ENCODE results near the gene ROBO2. TPM values are rescaled to one million over a fixed set of nuclear protein-coding genes. Genes with fewer than 3 reads are reported as not detected.

The ROBO2 gene
- total and polyA plus RNA-seq, 10 donors, result 0.41 to 14.8 (median 5.2) TPM

DNA sequence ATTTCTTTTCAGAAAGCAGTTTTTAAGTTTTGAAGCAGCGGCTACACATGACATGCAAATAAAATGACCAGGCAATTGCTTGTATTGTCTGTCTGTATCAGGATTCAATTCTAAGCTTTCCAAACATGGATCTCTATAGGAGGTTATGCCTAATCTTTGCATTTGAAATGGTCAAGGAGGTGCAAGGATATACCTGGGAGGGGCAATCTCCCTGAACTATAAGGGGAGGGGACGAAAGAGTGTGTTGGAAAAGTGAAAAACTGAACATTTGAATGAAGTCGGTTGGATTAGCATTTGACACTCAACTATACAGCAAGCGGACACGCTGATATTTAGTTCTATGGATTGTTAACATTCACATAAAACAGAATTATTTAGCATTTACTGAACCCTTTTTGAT lies 11.7 kb downstream of the ROBO2 start:
- no peak overlapping the region for H3K4me3 ChIP-seq
- DNase-seq, result no peak
- H3K27me3 ChIP-seq (replicated peaks in 1 of 7), result no peaks in the 10 kb centered on the region
- no peaks in the 10 kb centered on the region for H3K36me3 ChIP-seq
- no peak overlapping the region for H3K27ac ChIP-seq
- no peaks in the 10 kb centered on the region for H3K4me1 ChIP-seq
- WGBS, 5 donors, result 86 to 93% (median 89%) methylated on average over 5 of the region's 5 CpGs
- TF ChIP-seq POLR2AphosphoS5 (IDR thresholded peaks at IDR 0.05), result no peak
- no peak for TF ChIP-seq POLR2A (IDR thresholded peaks at IDR 0.05)
- TF ChIP-seq, protein P1, sequence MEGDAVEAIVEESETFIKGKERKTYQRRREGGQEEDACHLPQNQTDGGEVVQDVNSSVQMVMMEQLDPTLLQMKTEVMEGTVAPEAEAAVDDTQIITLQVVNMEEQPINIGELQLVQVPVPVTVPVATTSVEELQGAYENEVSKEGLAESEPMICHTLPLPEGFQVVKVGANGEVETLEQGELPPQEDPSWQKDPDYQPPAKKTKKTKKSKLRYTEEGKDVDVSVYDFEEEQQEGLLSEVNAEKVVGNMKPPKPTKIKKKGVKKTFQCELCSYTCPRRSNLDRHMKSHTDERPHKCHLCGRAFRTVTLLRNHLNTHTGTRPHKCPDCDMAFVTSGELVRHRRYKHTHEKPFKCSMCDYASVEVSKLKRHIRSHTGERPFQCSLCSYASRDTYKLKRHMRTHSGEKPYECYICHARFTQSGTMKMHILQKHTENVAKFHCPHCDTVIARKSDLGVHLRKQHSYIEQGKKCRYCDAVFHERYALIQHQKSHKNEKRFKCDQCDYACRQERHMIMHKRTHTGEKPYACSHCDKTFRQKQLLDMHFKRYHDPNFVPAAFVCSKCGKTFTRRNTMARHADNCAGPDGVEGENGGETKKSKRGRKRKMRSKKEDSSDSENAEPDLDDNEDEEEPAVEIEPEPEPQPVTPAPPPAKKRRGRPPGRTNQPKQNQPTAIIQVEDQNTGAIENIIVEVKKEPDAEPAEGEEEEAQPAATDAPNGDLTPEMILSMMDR (IDR thresholded peaks at IDR 0.05 in 8 of 11, conservative IDR thresholded peaks at IDR 0.05 in 3 of 11), result no peak
- intact Hi-C loops (cut with DNase I; ENCODE audit: low total_unique reads), result no loop called here
- H3K9me3 ChIP-seq, result peaks cover 0 to 2% (median 0%) of the 10 kb centered on the region in 8 donors

DNA sequence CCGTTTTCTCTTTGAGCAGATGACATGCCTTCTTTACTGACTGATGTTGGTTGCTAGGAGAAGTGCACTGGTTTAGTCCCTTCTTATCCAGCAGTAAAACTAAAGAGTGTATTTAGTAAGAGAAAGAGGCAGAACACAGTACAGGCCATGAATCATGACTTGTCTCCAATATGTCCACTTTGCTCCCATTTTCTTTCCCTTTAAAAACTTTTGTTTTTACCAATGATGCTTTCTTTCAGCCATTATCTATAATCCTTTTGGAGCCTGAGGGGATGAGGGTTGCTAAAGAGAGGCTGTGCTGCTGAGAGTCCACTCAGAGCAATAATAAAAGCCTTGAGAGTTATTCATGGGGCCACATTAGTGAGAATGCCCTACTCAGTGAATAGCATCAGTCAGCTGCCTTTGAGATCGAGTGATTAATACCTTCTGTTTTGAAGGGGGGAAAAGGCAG lies 12.2 kb downstream of the ROBO2 start:
- no peak for TF ChIP-seq POLR2AphosphoS5 (IDR thresholded peaks at IDR 0.05)
- TF ChIP-seq, protein P1 (IDR thresholded peaks at IDR 0.05 in 8 of 11, conservative IDR thresholded peaks at IDR 0.05 in 3 of 11), result no peak
- no peak for TF ChIP-seq POLR2A (IDR thresholded peaks at IDR 0.05)
- 81 to 88% (median 84%) methylated on average over 2 of the region's 2 CpGs for WGBS, 5 donors

DNA sequence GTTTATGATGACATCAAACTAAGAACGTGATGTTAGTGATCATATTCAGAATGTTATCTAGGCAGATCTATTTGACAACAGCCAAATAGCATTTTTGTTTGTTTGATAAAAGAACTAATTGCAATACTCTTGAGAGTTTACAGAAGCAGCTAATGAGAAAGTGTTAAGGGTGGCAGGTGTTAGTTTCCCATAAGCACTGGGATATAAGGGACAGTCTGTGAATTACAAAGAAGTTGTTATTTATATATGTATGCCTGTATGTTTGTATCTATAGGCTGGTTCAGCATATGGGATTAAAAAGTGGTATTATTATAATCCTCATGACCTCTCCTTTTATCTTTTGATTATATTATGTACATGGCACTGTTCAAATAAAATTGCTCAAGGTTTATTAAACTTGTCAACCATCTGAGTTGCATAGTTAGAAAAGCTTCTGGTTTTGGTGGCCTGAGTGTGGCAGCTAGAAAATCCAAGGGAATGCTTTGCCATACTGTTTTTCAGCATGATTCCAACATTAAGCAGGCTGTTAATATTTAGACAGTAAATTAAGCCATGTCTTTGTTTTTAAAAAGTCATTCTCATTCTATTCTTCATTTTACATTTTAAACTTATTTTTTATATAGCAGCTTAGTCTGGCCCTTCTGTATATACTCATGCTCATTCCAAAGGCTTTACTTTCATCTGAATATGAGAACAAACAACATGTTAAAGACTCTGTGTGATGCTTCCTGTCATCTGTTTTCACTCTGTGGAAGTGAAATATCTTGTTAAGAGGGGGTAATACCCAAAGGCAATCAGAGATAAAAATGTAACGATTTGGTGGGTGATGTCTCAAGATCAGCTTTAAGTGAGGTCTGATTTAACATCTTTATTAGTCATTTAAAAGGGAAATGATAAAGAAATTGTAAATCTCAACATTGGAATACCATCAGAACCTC lies 13.1 kb downstream of the ROBO2 start:
- H3K4me3 ChIP-seq, result no peak overlapping the region
- 42 to 47% (median 44%) methylated on average over 2 of the region's 2 CpGs for WGBS, 5 donors
- H3K27me3 ChIP-seq (replicated peaks in 1 of 7), result no peaks in the 10 kb centered on the region
- peaks cover 0 to 8% (median 0%) of the 10 kb centered on the region in 8 donors for H3K9me3 ChIP-seq
- DNase-seq, result no peak
- intact Hi-C loops (cut with DNase I; ENCODE audit: low total_unique reads), result no loop called here
- H3K4me1 ChIP-seq, result no peaks in the 10 kb centered on the region
- no peak for TF ChIP-seq POLR2A (IDR thresholded peaks at IDR 0.05)
- TF ChIP-seq, protein P1 (IDR thresholded peaks at IDR 0.05 in 8 of 11, conservative IDR thresholded peaks at IDR 0.05 in 3 of 11), result no peak
- H3K36me3 ChIP-seq, result no peaks in the 10 kb centered on the region
- H3K27ac ChIP-seq, result no peak overlapping the region

More for the DNA sequence above, 12.2 kb downstream of the ROBO2 start:
- H3K9me3 ChIP-seq, result peaks cover 0 to 7% (median 0%) of the 10 kb centered on the region in 8 donors
- H3K27me3 ChIP-seq (replicated peaks in 1 of 7), result no peaks in the 10 kb centered on the region
- no peaks in the 10 kb centered on the region for H3K36me3 ChIP-seq
- intact Hi-C loops (cut with DNase I; ENCODE audit: low total_unique reads), result no loop called here
- H3K27ac ChIP-seq, result no peak overlapping the region
- no peak overlapping the region for H3K4me3 ChIP-seq
- DNase-seq, result no peak
- no peaks in the 10 kb centered on the region for H3K4me1 ChIP-seq

DNA sequence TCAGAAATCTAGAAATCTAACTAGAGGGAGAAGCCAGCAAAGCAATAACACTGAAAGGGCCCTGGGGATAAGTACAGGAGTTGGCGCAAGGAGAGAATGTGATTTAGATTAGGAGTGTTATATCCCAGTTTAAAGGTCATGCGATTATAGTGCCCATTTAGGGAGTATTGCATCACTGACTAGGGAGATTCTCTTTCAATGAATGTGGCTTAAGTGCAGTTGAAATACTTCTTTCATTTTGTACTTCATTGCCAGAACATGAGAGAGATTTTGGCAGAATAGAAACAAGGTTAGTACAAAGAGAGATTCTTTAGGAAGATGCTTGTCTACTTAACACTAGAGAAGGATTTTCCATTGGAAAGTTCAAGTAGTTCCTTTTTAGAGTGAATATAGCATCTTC lies 13.9 kb downstream of the ROBO2 start:
- no peak for DNase-seq
- H3K27ac ChIP-seq, result no peak overlapping the region
- 68 to 86% (median 79%) methylated on average over 2 of the region's 2 CpGs for WGBS, 5 donors

More for the DNA sequence above, 13.9 kb downstream of the ROBO2 start:
- no peaks in the 10 kb centered on the region for H3K27me3 ChIP-seq (replicated peaks in 1 of 7)
- TF ChIP-seq, protein P1 (IDR thresholded peaks at IDR 0.05 in 8 of 11, conservative IDR thresholded peaks at IDR 0.05 in 3 of 11), result no peak
- no peak for TF ChIP-seq POLR2AphosphoS5 (IDR thresholded peaks at IDR 0.05)
- no peak for TF ChIP-seq POLR2A (IDR thresholded peaks at IDR 0.05)
- H3K4me3 ChIP-seq, result no peak overlapping the region
- H3K4me1 ChIP-seq, result no peaks in the 10 kb centered on the region
- peaks cover 0 to 8% (median 0%) of the 10 kb centered on the region in 8 donors for H3K9me3 ChIP-seq
- intact Hi-C loops (cut with DNase I; ENCODE audit: low total_unique reads), result no loop called here
- no peaks in the 10 kb centered on the region for H3K36me3 ChIP-seq
